ENCODE results near the gene ADAMTS2. TPM values are rescaled to one million over a fixed set of nuclear protein-coding genes. Genes with fewer than 3 reads are reported as not detected.
A peak's percentile ranks its signal among the peaks of the same experiment; 100 is the strongest.

ADAMTS2 gene
- total RNA-seq, 1 donor from 2014 or later, result 8.2 TPM

DNA sequence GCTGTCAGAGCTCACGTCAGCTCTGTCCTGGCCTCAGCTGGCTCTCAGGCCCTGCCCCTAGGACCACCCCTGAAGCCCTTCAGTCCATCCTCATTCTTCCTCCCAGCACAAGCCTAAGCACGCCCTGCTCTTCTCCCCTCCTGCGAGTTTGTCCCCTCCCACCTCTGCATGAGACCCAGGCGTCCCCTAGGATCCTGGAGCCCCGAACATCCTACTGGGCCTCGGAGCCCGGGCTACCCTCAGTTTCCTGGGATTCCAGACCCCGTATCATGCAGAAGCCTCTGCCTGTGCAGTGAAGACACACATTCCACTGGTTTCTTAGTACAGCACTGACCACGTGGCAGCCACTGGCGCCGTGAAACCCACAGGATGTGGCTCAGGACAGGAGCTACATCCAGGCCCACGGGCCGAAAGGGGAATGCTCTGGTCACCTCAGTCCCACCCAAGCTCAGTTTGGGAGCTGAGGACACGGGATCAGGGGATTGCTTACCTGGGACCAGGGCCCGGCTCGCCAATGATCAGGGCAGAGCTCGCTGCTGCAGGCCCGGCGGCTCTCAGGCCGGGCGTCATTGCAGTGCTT is 220.9 kb downstream of the ADAMTS2 start:
- TF ChIP-seq, protein P1, sequence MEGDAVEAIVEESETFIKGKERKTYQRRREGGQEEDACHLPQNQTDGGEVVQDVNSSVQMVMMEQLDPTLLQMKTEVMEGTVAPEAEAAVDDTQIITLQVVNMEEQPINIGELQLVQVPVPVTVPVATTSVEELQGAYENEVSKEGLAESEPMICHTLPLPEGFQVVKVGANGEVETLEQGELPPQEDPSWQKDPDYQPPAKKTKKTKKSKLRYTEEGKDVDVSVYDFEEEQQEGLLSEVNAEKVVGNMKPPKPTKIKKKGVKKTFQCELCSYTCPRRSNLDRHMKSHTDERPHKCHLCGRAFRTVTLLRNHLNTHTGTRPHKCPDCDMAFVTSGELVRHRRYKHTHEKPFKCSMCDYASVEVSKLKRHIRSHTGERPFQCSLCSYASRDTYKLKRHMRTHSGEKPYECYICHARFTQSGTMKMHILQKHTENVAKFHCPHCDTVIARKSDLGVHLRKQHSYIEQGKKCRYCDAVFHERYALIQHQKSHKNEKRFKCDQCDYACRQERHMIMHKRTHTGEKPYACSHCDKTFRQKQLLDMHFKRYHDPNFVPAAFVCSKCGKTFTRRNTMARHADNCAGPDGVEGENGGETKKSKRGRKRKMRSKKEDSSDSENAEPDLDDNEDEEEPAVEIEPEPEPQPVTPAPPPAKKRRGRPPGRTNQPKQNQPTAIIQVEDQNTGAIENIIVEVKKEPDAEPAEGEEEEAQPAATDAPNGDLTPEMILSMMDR (IDR thresholded peaks at IDR 0.05; ENCODE audit: unreplicated experiment), result no peak
- H3K27ac Mint-ChIP-seq, result no peak overlapping the region
- H3K36me3 Mint-ChIP-seq, result peaks cover 11% of the 10 kb centered on the region
- peak in 1 of 2 experiments; percentile 27 for DNase-seq (ENCODE audit: low spot score in 2 of 2, unreplicated experiment in 2 of 2)
- H3K4me1 Mint-ChIP-seq, result no peaks in the 10 kb centered on the region
- H3K9me3 Mint-ChIP-seq, result peaks cover 19% of the 10 kb centered on the region
- no peak overlapping the region for H3K4me3 Mint-ChIP-seq
- H3K27me3 Mint-ChIP-seq (ENCODE audit: low read depth), result no peaks in the 10 kb centered on the region

DNA sequence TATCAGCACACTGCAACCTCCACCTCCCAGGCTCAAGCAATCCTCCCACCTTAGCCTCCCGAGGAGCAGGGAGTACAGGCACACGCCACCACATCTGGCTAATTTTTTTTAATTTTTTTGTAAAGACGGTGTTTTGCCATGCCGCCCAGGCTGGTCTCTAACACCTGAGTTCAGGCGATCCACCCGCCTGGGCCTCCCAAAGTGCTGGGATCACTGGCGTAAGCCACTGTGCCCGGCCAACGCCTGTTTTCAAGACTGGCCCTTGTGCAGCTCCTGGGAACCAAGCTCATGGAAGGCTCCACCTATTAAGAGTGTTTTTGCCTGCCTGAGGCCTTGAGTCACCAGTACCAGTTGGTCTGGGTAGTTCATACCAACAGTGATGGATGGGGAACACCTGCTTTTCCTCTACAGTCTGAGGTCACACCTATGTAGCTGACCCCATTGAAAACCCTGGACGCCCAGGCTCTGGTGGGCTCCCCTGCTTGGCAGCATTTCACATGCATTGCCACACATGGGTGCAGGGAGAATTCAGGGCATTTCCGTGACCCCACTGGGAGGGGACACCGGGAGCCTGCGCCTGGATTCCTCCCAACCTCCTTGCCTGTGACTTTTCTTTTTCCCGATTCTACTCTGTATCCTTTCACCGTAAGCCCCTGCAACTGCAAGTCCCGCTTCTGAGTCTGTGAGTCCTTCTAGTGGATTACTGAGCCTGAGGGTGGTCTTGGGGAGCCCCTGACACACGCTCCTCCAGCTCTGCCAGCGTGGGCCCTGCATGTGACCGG is 221.6 kb downstream of the ADAMTS2 start:
- peak in 1 of 2 experiments; percentile 26 for DNase-seq (ENCODE audit: low spot score in 2 of 2, unreplicated experiment in 2 of 2)
- Mint-ChIP-seq H3K27me3 (ENCODE audit: low read depth) (no peaks in the 10 kb centered on the region), H3K9me3 (peaks cover 19% of the 10 kb centered on the region), H3K36me3 (peaks cover 9% of the 10 kb centered on the region), H3K27ac (no peak overlapping the region), H3K4me1 (no peaks in the 10 kb centered on the region), H3K4me3 (no peak overlapping the region)
- TF ChIP-seq, protein P1 (IDR thresholded peaks at IDR 0.05; ENCODE audit: unreplicated experiment), result no peak

DNA sequence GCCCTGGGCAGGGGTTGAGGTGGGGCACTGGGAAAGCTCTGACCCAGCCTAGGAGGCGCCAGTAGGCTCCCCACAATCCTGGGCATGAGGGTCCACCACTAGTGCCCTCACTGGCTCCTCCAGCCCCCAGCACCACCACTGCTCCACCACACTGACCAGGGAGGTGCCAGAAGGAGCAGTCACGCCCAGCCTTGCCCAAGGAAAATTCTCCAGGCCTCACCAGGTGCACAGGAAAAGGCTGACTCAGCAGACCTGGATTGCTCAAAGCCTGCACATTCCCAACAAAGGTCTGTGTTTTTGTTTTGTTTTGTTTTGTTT is 222.2 kb downstream of the ADAMTS2 start:
- peaks cover 9% of the 10 kb centered on the region for H3K36me3 Mint-ChIP-seq
- H3K27ac Mint-ChIP-seq, result no peak overlapping the region
- TF ChIP-seq, protein P1 (IDR thresholded peaks at IDR 0.05; ENCODE audit: unreplicated experiment), result no peak
- no peaks in the 10 kb centered on the region for H3K4me1 Mint-ChIP-seq
- no peak overlapping the region for H3K4me3 Mint-ChIP-seq
- DNase-seq (ENCODE audit: low spot score in 2 of 2, unreplicated experiment in 2 of 2), result peak in 1 of 2 experiments; percentile 30
- H3K27me3 Mint-ChIP-seq (ENCODE audit: low read depth), result no peaks in the 10 kb centered on the region
- H3K9me3 Mint-ChIP-seq, result peaks cover 19% of the 10 kb centered on the region

DNA sequence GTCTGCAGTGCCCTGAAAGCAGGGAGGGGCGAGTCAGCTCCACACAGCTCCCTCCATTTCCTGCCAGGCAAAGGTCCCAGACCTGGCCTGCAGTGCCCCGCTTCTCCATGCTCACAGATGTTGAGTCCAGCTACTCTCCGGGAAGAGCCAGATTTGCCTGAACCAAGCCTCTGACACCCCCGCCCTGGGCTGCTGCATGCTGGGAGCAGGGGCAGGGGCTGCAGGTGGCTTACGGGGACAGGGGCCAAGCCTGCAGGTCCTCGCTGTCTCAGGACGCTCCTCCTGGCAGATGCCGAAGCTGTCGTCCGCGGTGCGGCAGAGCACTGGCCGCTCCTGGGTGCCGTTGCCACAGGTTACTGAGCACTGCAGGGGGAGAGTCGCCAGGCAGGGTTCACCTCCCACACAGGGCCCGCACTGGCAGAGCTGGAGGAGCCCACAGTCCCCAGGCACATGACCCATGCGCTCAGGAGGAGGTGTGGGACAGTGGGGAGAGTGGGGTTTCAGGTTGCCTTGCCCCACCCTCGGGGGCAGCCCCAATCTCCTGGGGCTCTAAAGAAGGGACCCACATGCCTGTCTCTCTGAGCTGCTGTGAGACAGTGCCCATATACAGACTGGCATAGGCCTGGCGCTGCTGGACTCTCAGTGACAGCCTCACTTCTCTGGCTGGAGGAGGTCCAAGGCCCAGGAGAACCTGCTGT is 222.7 kb downstream of the ADAMTS2 start:
- H3K9me3 Mint-ChIP-seq, result peaks cover 15% of the 10 kb centered on the region
- peaks cover 5% of the 10 kb centered on the region for H3K36me3 Mint-ChIP-seq
- H3K27ac Mint-ChIP-seq, result no peak overlapping the region
- DNase-seq (ENCODE audit: low spot score in 2 of 2, unreplicated experiment in 2 of 2), result peak in 1 of 2 experiments; percentile 13
- no peak overlapping the region for H3K4me3 Mint-ChIP-seq
- TF ChIP-seq, protein P1 (IDR thresholded peaks at IDR 0.05; ENCODE audit: unreplicated experiment), result no peak
- H3K4me1 Mint-ChIP-seq, result no peaks in the 10 kb centered on the region
- no peaks in the 10 kb centered on the region for H3K27me3 Mint-ChIP-seq (ENCODE audit: low read depth)

DNA sequence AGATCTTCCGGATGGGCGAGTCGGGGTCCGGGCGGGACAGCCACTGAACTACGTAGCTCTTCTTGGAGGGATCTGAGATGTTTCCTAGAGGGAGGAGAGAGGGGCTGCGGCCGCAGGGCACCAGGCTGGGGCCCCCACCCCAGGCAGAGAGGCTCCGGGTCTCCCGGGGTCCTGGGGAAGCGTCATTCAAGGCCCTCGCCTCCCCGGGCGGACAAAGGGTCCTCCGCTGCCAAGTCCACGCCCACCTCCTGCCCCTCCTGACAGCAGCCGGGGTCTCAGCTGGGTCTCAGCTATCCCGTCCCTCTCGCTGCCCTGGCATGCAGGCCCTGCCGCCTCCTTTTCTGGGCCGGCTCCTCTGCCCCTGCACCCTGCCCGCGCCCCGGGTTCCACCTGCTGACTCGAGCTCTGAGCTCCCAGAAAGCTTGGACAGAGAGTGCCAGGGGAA is 223.6 kb downstream of the ADAMTS2 start:
- no peak overlapping the region for H3K4me3 Mint-ChIP-seq
- no peaks in the 10 kb centered on the region for H3K4me1 Mint-ChIP-seq
- peaks cover 5% of the 10 kb centered on the region for H3K36me3 Mint-ChIP-seq
- TF ChIP-seq, protein P1 (IDR thresholded peaks at IDR 0.05; ENCODE audit: unreplicated experiment), result no peak
- peaks cover 16% of the 10 kb centered on the region for H3K9me3 Mint-ChIP-seq
- H3K27ac Mint-ChIP-seq, result no peak overlapping the region
- H3K27me3 Mint-ChIP-seq (ENCODE audit: low read depth), result no peaks in the 10 kb centered on the region
- peak in 1 of 2 experiments; percentile 31 for DNase-seq (ENCODE audit: low spot score in 2 of 2, unreplicated experiment in 2 of 2)
